Measurements from ENCODE around the gene ARHGDIB.

DNA sequence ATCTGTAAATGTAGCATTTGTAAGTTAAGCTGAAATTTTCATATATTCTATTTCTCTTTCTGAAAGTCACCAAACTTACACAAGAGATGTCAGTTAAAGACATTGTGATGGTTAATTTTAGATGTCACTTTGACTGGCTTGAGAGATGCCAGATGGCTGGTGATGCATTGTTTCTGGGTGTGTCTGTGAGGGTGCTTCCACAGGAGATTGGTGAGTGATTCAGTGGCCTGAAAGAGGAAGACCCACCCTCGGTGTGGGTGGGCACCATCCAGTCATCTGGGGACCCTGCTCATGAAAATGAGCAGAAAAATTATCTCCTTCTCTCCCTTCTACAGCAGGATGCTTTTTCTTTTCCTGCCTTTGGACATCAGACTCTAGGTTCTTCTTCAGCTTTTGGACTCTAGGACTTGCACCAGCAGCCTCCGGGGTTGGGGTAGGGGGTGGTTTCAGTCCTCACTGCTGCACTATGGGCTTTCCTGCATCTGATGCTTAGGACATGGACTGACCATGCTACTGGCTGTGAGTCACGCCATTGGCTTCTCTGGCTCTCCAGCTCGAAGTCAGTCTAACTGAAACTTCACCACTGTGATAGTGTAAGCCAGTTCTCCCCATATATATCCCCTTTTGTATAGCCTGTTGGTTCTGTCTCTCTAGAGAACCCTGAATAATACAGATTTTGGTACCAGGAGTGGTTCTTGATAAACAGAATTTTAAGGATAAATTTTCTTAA, 32.3 kb upstream of the ARHGDIB start:
- TF ChIP-seq, protein P1, sequence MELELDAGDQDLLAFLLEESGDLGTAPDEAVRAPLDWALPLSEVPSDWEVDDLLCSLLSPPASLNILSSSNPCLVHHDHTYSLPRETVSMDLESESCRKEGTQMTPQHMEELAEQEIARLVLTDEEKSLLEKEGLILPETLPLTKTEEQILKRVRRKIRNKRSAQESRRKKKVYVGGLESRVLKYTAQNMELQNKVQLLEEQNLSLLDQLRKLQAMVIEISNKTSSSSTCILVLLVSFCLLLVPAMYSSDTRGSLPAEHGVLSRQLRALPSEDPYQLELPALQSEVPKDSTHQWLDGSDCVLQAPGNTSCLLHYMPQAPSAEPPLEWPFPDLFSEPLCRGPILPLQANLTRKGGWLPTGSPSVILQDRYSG (CRISPR knock-in tag; IDR thresholded peaks at IDR 0.05): no peak
- no peak for TF ChIP-seq NFE2L2 (IDR thresholded peaks at IDR 0.05; ENCODE audit: low read length)
- TF ChIP-seq, protein P2, sequence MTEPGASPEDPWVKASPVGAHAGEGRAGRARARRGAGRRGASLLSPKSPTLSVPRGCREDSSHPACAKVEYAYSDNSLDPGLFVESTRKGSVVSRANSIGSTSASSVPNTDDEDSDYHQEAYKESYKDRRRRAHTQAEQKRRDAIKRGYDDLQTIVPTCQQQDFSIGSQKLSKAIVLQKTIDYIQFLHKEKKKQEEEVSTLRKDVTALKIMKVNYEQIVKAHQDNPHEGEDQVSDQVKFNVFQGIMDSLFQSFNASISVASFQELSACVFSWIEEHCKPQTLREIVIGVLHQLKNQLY (CRISPR knock-in tag; IDR thresholded peaks at IDR 0.05): no peak
- no peak for TF ChIP-seq MTA1 (CRISPR knock-in tag; IDR thresholded peaks at IDR 0.05; ENCODE audit: borderline replicate concordance)
- TF ChIP-seq ZSCAN29 (CRISPR knock-in tag; conservative IDR thresholded peaks at IDR 0.05): no peak
- TF ChIP-seq, protein P3, sequence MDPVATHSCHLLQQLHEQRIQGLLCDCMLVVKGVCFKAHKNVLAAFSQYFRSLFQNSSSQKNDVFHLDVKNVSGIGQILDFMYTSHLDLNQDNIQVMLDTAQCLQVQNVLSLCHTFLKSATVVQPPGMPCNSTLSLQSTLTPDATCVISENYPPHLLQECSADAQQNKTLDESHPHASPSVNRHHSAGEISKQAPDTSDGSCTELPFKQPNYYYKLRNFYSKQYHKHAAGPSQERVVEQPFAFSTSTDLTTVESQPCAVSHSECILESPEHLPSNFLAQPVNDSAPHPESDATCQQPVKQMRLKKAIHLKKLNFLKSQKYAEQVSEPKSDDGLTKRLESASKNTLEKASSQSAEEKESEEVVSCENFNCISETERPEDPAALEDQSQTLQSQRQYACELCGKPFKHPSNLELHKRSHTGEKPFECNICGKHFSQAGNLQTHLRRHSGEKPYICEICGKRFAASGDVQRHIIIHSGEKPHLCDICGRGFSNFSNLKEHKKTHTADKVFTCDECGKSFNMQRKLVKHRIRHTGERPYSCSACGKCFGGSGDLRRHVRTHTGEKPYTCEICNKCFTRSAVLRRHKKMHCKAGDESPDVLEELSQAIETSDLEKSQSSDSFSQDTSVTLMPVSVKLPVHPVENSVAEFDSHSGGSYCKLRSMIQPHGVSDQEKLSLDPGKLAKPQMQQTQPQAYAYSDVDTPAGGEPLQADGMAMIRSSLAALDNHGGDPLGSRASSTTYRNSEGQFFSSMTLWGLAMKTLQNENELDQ (CRISPR knock-in tag; IDR thresholded peaks at IDR 0.05; ENCODE audit: borderline replicate concordance): no peak
- TF ChIP-seq KLF12 (CRISPR knock-in tag; IDR thresholded peaks at IDR 0.05; ENCODE audit: borderline replicate concordance): no peak
- TF ChIP-seq KDM5B (CRISPR knock-in tag; IDR thresholded peaks at IDR 0.05; ENCODE audit: borderline replicate concordance): no peak
- TF ChIP-seq REPIN1 (CRISPR knock-in tag; IDR thresholded peaks at IDR 0.05; ENCODE audit: borderline replicate concordance, low read depth): no peak
- TF ChIP-seq, protein P4, sequence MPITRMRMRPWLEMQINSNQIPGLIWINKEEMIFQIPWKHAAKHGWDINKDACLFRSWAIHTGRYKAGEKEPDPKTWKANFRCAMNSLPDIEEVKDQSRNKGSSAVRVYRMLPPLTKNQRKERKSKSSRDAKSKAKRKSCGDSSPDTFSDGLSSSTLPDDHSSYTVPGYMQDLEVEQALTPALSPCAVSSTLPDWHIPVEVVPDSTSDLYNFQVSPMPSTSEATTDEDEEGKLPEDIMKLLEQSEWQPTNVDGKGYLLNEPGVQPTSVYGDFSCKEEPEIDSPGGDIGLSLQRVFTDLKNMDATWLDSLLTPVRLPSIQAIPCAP (CRISPR knock-in tag; IDR thresholded peaks at IDR 0.05; ENCODE audit: low read depth): no peak
- TF ChIP-seq SIN3A (IDR thresholded peaks at IDR 0.05; ENCODE audit: borderline replicate concordance, low read depth, low read length): no peak
- TF ChIP-seq ZNF790 (CRISPR knock-in tag; IDR thresholded peaks at IDR 0.05; ENCODE audit: borderline replicate concordance): no peak

Data from HepG2 (cell line).